Testis (tissue), 3 donors: ENCODE data around the gene ARHGEF7. TPM values are rescaled to one million over a fixed set of nuclear protein-coding genes. Genes with fewer than 3 reads are reported as not detected.

ENCODE experiments used
- DNase-seq: peaks from one replicate; pipeline ENCODE4 v3.0.0-alpha.2; 2019
- H3K27ac ChIP-seq, 2 donors: fragments of 200-600 bp; sonication (generic); one replicate each; pipeline ENCODE4 v1.5.1; 2019
- H3K27me3 ChIP-seq: fragments of 200-600 bp; sonication (generic); one replicate; pipeline ENCODE4 v1.5.1; 2019
- H3K36me3 ChIP-seq: fragments of 200-600 bp; sonication (generic); one replicate; pipeline ENCODE4 v1.5.1; 2017; ENCODE audit warnings: low read depth; ENCODE audit errors: missing control alignments
- H3K4me1 ChIP-seq: fragments of 200-600 bp; sonication (generic); one replicate; pipeline ENCODE4 v1.5.1; 2019
- H3K4me3 ChIP-seq, 2 donors: fragments of 200-600 bp; sonication (generic); one replicate each; pipeline ENCODE4 v1.5.1; 2017 to 2019
- H3K9me3 ChIP-seq: fragments of 200-600 bp; sonication (generic); one replicate; pipeline ENCODE4 v1.5.1; 2017
- POLR2A ChIP-seq: fragments of 450-650 bp; IDR thresholded peaks from one replicate; pipeline ENCODE4 v1.6.1; 2017; ENCODE audit warnings: antibody characterized with exemption, mild to moderate bottlenecking, moderate library complexity
- WGBS, 2 donors: methylation state at CpG; one replicate each; pipeline ENCODE4 v1.1.5; 2018; 5-methylcytosine and 5-hydroxymethylcytosine counted together
- intact Hi-C: fragments of 100-400 bp; cut with DNase I; formaldehyde crosslinking; loops from one replicate; pipeline ENCODE4 v1.15.1; 2023; ENCODE audit warnings: low total_unique reads
- polyA plus RNA-seq: library from polyadenylated mRNA; stranded (reverse); fragments of 350-450 nt; fragmentation: Illumina TruSeq; extraction: RNeasy Lipid Tissue Mini Kit (QIAGEN cat#74804); gene quantifications from one replicate; pipeline ENCODE4 v1.2.3, GENCODE V29; 2014; ENCODE audit warnings: low read depth, low replicate concordance; ENCODE audit not compliant: insufficient read depth
- total RNA-seq, 2 donors: library from RNA; depleted of rRNA; stranded (reverse); fragments of >200 nt; gene quantifications; one replicate each; pipeline ENCODE4 v1.2.3, GENCODE V29; 2016
- TF ChIP-seq, protein P1 (sequence below), 3 experiments: fragments of 450-650 bp in 2 of 3; fragments of 200-600 bp in 1 of 3; sonication (generic) in 1 of 3; IDR thresholded peaks; one replicate each; pipeline ENCODE4 v1.5.1; 2016 to 2019; ENCODE audit warnings: antibody characterized with exemption in 3 of 3, mild to moderate bottlenecking in 2 of 3, moderate library complexity in 1 of 3

Gene ARHGEF7
- total and polyA plus RNA-seq, 3 donors from 2014 or later = 73.6 to 136 (median 118) TPM

DNA sequence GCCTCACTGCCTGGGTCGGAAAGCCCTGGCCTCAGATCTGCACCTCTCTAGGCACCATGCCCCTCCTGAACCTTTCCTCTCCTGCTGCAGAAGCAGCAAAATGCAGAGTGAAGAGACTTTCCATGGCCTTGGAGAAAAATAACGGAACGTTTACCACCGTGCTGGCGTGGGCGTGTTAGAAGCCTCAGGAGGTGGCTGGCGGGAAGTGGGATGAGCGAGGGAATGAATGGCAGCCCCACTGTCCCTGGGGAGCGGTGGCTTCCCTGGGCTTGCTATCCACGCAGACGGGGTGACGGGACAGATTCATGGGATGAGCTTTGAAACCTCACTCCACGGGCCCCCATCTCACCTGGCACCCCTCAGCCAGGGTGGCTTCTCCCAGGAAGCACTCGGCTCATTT is 209.6 kb downstream of the ARHGEF7 start:
- Histone ChIP-seq H3K27me3 (no peaks in the 10 kb centered on the region), H3K36me3 (no peaks in the 10 kb centered on the region), H3K9me3 (no peaks in the 10 kb centered on the region), H3K4me3 (no peak overlapping the region), H3K27ac (no peak overlapping the region), H3K4me1 (no peaks in the 10 kb centered on the region)
- WGBS, 2 donors = 69 to 80% methylated on average over 14 of the region's 14 CpGs
- TF ChIP-seq, protein P1, sequence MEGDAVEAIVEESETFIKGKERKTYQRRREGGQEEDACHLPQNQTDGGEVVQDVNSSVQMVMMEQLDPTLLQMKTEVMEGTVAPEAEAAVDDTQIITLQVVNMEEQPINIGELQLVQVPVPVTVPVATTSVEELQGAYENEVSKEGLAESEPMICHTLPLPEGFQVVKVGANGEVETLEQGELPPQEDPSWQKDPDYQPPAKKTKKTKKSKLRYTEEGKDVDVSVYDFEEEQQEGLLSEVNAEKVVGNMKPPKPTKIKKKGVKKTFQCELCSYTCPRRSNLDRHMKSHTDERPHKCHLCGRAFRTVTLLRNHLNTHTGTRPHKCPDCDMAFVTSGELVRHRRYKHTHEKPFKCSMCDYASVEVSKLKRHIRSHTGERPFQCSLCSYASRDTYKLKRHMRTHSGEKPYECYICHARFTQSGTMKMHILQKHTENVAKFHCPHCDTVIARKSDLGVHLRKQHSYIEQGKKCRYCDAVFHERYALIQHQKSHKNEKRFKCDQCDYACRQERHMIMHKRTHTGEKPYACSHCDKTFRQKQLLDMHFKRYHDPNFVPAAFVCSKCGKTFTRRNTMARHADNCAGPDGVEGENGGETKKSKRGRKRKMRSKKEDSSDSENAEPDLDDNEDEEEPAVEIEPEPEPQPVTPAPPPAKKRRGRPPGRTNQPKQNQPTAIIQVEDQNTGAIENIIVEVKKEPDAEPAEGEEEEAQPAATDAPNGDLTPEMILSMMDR (IDR thresholded peaks at IDR 0.05) = no peak
- TF ChIP-seq POLR2A = no peak
- intact Hi-C loops = no loop called here
- no peak for DNase-seq

DNA sequence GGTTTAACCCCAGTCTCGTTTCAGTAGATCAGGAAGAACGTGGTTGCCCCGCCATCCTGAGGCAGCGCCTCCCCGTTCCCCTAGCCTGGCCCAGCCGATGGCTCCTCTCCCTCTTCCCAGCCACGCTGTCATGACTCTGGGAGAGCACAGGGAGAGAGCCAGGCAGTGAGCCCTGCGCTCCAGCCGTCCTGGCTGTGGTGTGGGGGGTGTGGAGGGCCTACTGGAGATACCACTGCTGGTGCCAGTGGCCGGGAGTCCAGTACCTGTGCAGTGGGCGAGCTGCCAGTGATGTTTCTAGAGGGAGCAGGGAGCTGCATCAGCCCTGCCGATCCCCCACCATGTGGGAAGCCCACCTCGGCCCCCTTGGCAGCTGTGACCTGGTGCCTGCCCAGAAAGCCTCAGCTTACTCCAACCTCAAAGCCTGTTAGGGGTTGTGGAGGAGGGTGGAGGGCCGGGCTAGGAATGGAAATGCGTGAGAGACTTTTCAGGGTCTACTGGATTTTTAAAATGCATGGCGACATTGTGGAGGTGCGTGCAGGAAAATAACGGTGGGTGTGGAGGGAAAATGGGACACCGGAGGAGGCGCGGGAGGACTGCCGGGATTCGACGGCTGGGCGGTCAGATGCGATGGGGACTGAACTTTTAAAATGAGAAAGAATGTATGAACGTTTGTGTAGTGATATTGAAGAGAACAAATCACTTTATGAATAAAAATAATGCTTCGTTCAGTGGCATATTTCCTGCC is 210.2 kb downstream of the ARHGEF7 start:
- intact Hi-C loops = no loop called here
- Histone ChIP-seq H3K4me3 (no peak overlapping the region), H3K27me3 (no peaks in the 10 kb centered on the region), H3K36me3 (no peaks in the 10 kb centered on the region), H3K9me3 (no peaks in the 10 kb centered on the region), H3K4me1 (no peaks in the 10 kb centered on the region), H3K27ac (no peak overlapping the region)
- DNase-seq = no peak
- 83 to 87% methylated on average over 25 to 28 of the region's 28 CpGs for WGBS, 2 donors
- TF ChIP-seq, protein P1 (IDR thresholded peaks at IDR 0.05) = no peak
- TF ChIP-seq POLR2A = no peak

- intact Hi-C loops = no loop called here
- Histone ChIP-seq H3K4me3 (no peak overlapping the region), H3K4me1 (no peaks in the 10 kb centered on the region), H3K36me3 (no peaks in the 10 kb centered on the region), H3K27me3 (no peaks in the 10 kb centered on the region), H3K9me3 (no peaks in the 10 kb centered on the region), H3K27ac (no peak overlapping the region)
- no peak for DNase-seq
- 87 to 93% methylated on average over 37 of the region's 37 CpGs for WGBS, 2 donors
- TF ChIP-seq POLR2A = no peak
- TF ChIP-seq, protein P1 (IDR thresholded peaks at IDR 0.05) = no peak
Measured at GRCh38 chr13:111325941-111326620, 211.0 kb downstream of the ARHGEF7 start.

DNA sequence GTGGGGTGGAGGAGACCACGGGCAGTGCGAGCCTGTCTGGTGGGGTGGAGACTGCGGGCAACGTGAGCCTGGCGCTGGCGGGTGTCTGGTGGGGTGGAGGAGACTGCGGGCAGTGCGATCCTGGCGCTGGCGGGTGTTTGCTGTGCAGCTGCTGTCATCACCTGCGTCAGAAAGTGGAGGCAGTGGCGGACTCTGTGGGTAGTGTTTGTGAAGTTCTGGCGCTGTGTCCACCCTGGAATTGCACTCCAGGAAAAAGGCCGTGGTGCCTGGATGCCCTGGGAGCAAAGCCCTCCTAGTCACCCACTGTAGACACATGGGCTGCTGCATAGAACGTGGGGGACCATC is 211.5 kb downstream of the ARHGEF7 start:
- TF ChIP-seq POLR2A = no peak
- TF ChIP-seq, protein P1 (IDR thresholded peaks at IDR 0.05) = no peak
- no peaks in the 10 kb centered on the region for H3K36me3 ChIP-seq
- H3K4me3 ChIP-seq = no peak overlapping the region
- no peaks in the 10 kb centered on the region for H3K4me1 ChIP-seq
- intact Hi-C loops = no loop called here
- H3K9me3 ChIP-seq = no peaks in the 10 kb centered on the region
- H3K27ac ChIP-seq = no peak overlapping the region
- no peak for DNase-seq
- WGBS, 2 donors = 93 to 95% methylated on average over 14 to 15 of the region's 15 CpGs
- no peaks in the 10 kb centered on the region for H3K27me3 ChIP-seq
